ENCODE data around the gene CPB2. TPM values are rescaled to one million over a fixed set of nuclear protein-coding genes. Genes with fewer than 3 reads are reported as not detected.
A peak's percentile ranks its signal among the peaks of the same experiment; 100 is the strongest.

The CPB2 gene
- total RNA-seq, 1 experiment from 2014 or later, result not detected

GRCh38 chr13:46016216-46016615 lies 88.6 kb downstream of the CPB2 start:
- no TSS peak for BruUV-seq (replicated peaks)
- no peaks in the 10 kb centered on the region for H3K27me3 Mint-ChIP-seq (ENCODE audit: insufficient read depth, unreplicated experiment)
- TF ChIP-seq CTCF (IDR thresholded peaks at IDR 0.05; ENCODE audit: unreplicated experiment), result no peak
- peaks cover 26% of the 10 kb centered on the region for H3K36me3 Mint-ChIP-seq (ENCODE audit: insufficient read depth, unreplicated experiment)
- POLR2A ChIA-PET, result no interaction called here
- no peaks in the 10 kb centered on the region for H3K4me1 Mint-ChIP-seq (ENCODE audit: insufficient read depth, unreplicated experiment)
- intact Hi-C loops (cut with micrococcal nuclease), result no loop called here
- H3K27ac Mint-ChIP-seq (ENCODE audit: low read depth, unreplicated experiment), result peak overlapping the region; percentile 52
- no peak for DNase-seq (ENCODE audit: unreplicated experiment)
- CTCF ChIA-PET, result no interaction called here
- no peaks in the 10 kb centered on the region for H3K9me3 Mint-ChIP-seq (ENCODE audit: unreplicated experiment)
- H3K4me3 Mint-ChIP-seq (ENCODE audit: unreplicated experiment), result no peak overlapping the region

GRCh38 chr13:46015366-46015765 lies 89.5 kb downstream of the CPB2 start:
- Mint-ChIP-seq H3K27me3 (ENCODE audit: insufficient read depth, unreplicated experiment) (no peaks in the 10 kb centered on the region), H3K9me3 (ENCODE audit: unreplicated experiment) (no peaks in the 10 kb centered on the region), H3K27ac (ENCODE audit: low read depth, unreplicated experiment) (no peak overlapping the region), H3K4me1 (ENCODE audit: insufficient read depth, unreplicated experiment) (no peaks in the 10 kb centered on the region), H3K36me3 (ENCODE audit: insufficient read depth, unreplicated experiment) (peaks cover 35% of the 10 kb centered on the region), H3K4me3 (ENCODE audit: unreplicated experiment) (no peak overlapping the region)
- no peak for DNase-seq (ENCODE audit: unreplicated experiment)
- no TSS peak for BruUV-seq (replicated peaks)
- no peak for TF ChIP-seq CTCF (IDR thresholded peaks at IDR 0.05; ENCODE audit: unreplicated experiment)
- POLR2A ChIA-PET, result no interaction called here
- CTCF ChIA-PET, result interaction anchor here (0.6 kb wide), 1 partner anchor 264 kb away, joined by 3 read pairs; no protein-coding TSS in a partner anchor
- intact Hi-C loops (cut with micrococcal nuclease), result no loop called here

- DNase-seq (ENCODE audit: unreplicated experiment), result no peak
- CTCF ChIA-PET, result interaction anchor here (0.5 to 1.4 kb wide), 4 partner anchors 13 to 1091 kb away, joined by 3 to 13 read pairs (median 4); no protein-coding TSS in a partner anchor
These were observed 92.4 kb downstream of the CPB2 start for GRCh38 chr13:46012404-46012803.

GRCh38 chr13:46010148-46010547 lies 94.7 kb downstream of the CPB2 start:
- Mint-ChIP-seq H3K9me3 (ENCODE audit: unreplicated experiment) (no peaks in the 10 kb centered on the region), H3K4me1 (ENCODE audit: insufficient read depth, unreplicated experiment) (no peaks in the 10 kb centered on the region), H3K4me3 (ENCODE audit: unreplicated experiment) (no peak overlapping the region), H3K27ac (ENCODE audit: low read depth, unreplicated experiment) (no peak overlapping the region), H3K36me3 (ENCODE audit: insufficient read depth, unreplicated experiment) (peaks cover 59% of the 10 kb centered on the region), H3K27me3 (ENCODE audit: insufficient read depth, unreplicated experiment) (no peaks in the 10 kb centered on the region)
- intact Hi-C loops (cut with micrococcal nuclease), result loop anchor here (1.0 kb wide), 1 partner anchor 203 kb away; no protein-coding TSS in a partner anchor
- BruUV-seq (replicated peaks), result no TSS peak
- DNase-seq (ENCODE audit: unreplicated experiment), result peak; percentile 17
- ChIA-PET POLR2A (interaction anchor here (0.7 kb wide), 2 partner anchors 20 to 42 kb away, joined by 4 to 5 read pairs; partner anchors contain the start of gene ZC3H13), CTCF (interaction anchor here (0.6 to 1.7 kb wide), 9 partner anchors 13 to 1559 kb away, joined by 3 to 9 read pairs (median 3); partner anchors contain the start of gene CPB2)
- peak; percentile 11 for TF ChIP-seq CTCF (IDR thresholded peaks at IDR 0.05; ENCODE audit: unreplicated experiment)

More at GRCh38 chr13:46012404-46012803, 92.4 kb downstream of the CPB2 start:
- Mint-ChIP-seq H3K36me3 (ENCODE audit: insufficient read depth, unreplicated experiment) (peaks cover 64% of the 10 kb centered on the region), H3K4me3 (ENCODE audit: unreplicated experiment) (no peak overlapping the region), H3K4me1 (ENCODE audit: insufficient read depth, unreplicated experiment) (no peaks in the 10 kb centered on the region), H3K9me3 (ENCODE audit: unreplicated experiment) (no peaks in the 10 kb centered on the region), H3K27ac (ENCODE audit: low read depth, unreplicated experiment) (no peak overlapping the region), H3K27me3 (ENCODE audit: insufficient read depth, unreplicated experiment) (no peaks in the 10 kb centered on the region)
- BruUV-seq (replicated peaks), result no TSS peak
- POLR2A ChIA-PET, result interaction anchor here (0.6 kb wide), 1 partner anchor 41 kb away, joined by 3 read pairs; the partner anchor contains the start of gene ZC3H13
- intact Hi-C loops (cut with micrococcal nuclease), result no loop called here
- no peak for TF ChIP-seq CTCF (IDR thresholded peaks at IDR 0.05; ENCODE audit: unreplicated experiment)
